Hepatocyte (in vitro differentiated cells): ENCODE results near the gene NCOA3. TPM values are rescaled to one million over a fixed set of nuclear protein-coding genes. Genes with fewer than 3 reads are reported as not detected.

Experiments used
- DNase-seq: peaks from one replicate; pipeline ENCODE4 v3.0.0-alpha.2; 2016; ENCODE audit warnings: low spot score
- H2AFZ ChIP-seq: fragments of 200-600 bp; sonication (generic); 2 replicates; pipeline ENCODE4 v1.6.0; 2016; ENCODE audit warnings: antibody characterized with exemption, mild to moderate bottlenecking
- H3K27ac ChIP-seq: fragments of 200-600 bp; sonication (generic); 2 replicates; pipeline ENCODE4 v1.5.1; 2016; ENCODE audit warnings: mild to moderate bottlenecking
- H3K27me3 ChIP-seq: fragments of 200-600 bp; sonication (generic); 2 replicates; pipeline ENCODE4 v1.6.1; 2016
- H3K36me3 ChIP-seq: fragments of 200-600 bp; sonication (generic); replicated peaks from 2 replicates; pipeline ENCODE4 v1.5.1; 2016; ENCODE audit warnings: low read depth; ENCODE audit not compliant: insufficient read depth
- H3K4me1 ChIP-seq: fragments of 200-600 bp; sonication (generic); 2 replicates; pipeline ENCODE4 v1.5.1; 2016; ENCODE audit warnings: mild to moderate bottlenecking, moderate library complexity; ENCODE audit not compliant: insufficient read depth
- H3K4me2 ChIP-seq: fragments of 200-600 bp; sonication (generic); 2 replicates; pipeline ENCODE4 v1.6.0; 2016
- H3K4me3 ChIP-seq: fragments of 200-600 bp; sonication (generic); 2 replicates; pipeline ENCODE4 v1.5.1; 2016; ENCODE audit warnings: mild to moderate bottlenecking
- H3K79me2 ChIP-seq: fragments of 200-600 bp; sonication (generic); 2 replicates; pipeline ENCODE4 v1.6.0; 2017; ENCODE audit warnings: mild to moderate bottlenecking
- H3K9me2 ChIP-seq: fragments of 200-600 bp; sonication (generic); replicated peaks from 2 replicates; pipeline ENCODE4 v1.6.0; 2017; ENCODE audit warnings: mild to moderate bottlenecking; ENCODE audit not compliant: insufficient read depth
- H3K9me3 ChIP-seq: fragments of 200-600 bp; sonication (generic); 2 replicates; pipeline ENCODE4 v1.5.1; 2016; ENCODE audit warnings: low read depth, mild to moderate bottlenecking
- H4K20me1 ChIP-seq: fragments of 200-600 bp; sonication (generic); 2 replicates; pipeline ENCODE4 v1.6.0; 2016; ENCODE audit warnings: mild to moderate bottlenecking; ENCODE audit not compliant: insufficient read depth, poor library complexity, severe bottlenecking
- CTCF ChIP-seq: fragments of 200-600 bp; sonication (generic); IDR thresholded peaks from 2 replicates; pipeline ENCODE4 v1.5.1; 2016; ENCODE audit warnings: antibody characterized with exemption, mild to moderate bottlenecking; ENCODE audit not compliant: poor library complexity
- EZH2 ChIP-seq: fragments of 200-600 bp; sonication (generic); IDR thresholded peaks from 2 replicates; pipeline ENCODE4 v1.6.1; 2016; ENCODE audit warnings: antibody characterized with exemption, mild to moderate bottlenecking, borderline replicate concordance
- EZH2phosphoT487 ChIP-seq: fragments of 200-600 bp; sonication (generic); IDR thresholded peaks from one replicate; pipeline ENCODE4 v1.6.1; 2018; ENCODE audit warnings: antibody characterized with exemption, mild to moderate bottlenecking, low read depth, moderate library complexity; ENCODE audit not compliant: unreplicated experiment, severe bottlenecking
- WGBS: methylation state at CpG from one replicate; pipeline ENCODE4 v1.1.6; 2016; ENCODE audit warnings: low lambda C conversion rate; ENCODE audit errors: missing lambda C conversion rate; 5-methylcytosine and 5-hydroxymethylcytosine counted together
- polyA plus RNA-seq: library from polyadenylated mRNA; unstranded; fragments of >200 nt; fragmentation: Nextera tagmentation; extraction: Ambion mirVana; gene quantifications from 2 replicates; pipeline ENCODE4 v1.2.1, GENCODE V29; 2016
- total RNA-seq: library from RNA; depleted of rRNA; stranded (reverse); fragments of >200 nt; gene quantifications from 2 replicates; pipeline ENCODE4 v1.2.3, GENCODE V29; 2014

NCOA3 gene
- total and polyA plus RNA-seq, 2 experiments from 2014 or later: 12.7 to 28.6 TPM

- TF ChIP-seq EZH2 (no peak), CTCF (no peak), EZH2phosphoT487 (no peak)
These were observed 26.2 kb upstream of the NCOA3 start for GRCh38 chr20:47475419-47476044.

GRCh38 chr20:47476452-47476851 is 25.2 kb upstream of the NCOA3 start:
- Histone ChIP-seq H3K27ac (no peak overlapping the region), H3K27me3 (no peaks in the 10 kb centered on the region), H3K36me3 (no peaks in the 10 kb centered on the region), H3K9me2 (no peaks in the 10 kb centered on the region), H2AFZ (no peak overlapping the region), H3K9me3 (no peaks in the 10 kb centered on the region), H4K20me1 (no peaks in the 10 kb centered on the region), H3K4me2 (no peak overlapping the region), H3K4me1 (no peaks in the 10 kb centered on the region), H3K79me2 (no peaks in the 10 kb centered on the region), H3K4me3 (no peak overlapping the region)
- no peak for TF ChIP-seq EZH2phosphoT487
- TF ChIP-seq CTCF: no peak
- no peak for TF ChIP-seq EZH2
- 97% methylated on average over 2 of the region's 2 CpGs for WGBS
- DNase-seq: no peak

More at GRCh38 chr20:47475419-47476044, 26.2 kb upstream of the NCOA3 start:
- DNase-seq: no peak
- Histone ChIP-seq H4K20me1 (no peaks in the 10 kb centered on the region), H2AFZ (no peak overlapping the region), H3K27ac (no peak overlapping the region), H3K9me3 (no peaks in the 10 kb centered on the region), H3K4me2 (no peak overlapping the region), H3K9me2 (no peaks in the 10 kb centered on the region), H3K4me3 (no peak overlapping the region), H3K79me2 (no peaks in the 10 kb centered on the region), H3K4me1 (no peaks in the 10 kb centered on the region), H3K36me3 (no peaks in the 10 kb centered on the region), H3K27me3 (no peaks in the 10 kb centered on the region)
- WGBS: 92% methylated on average over 4 of the region's 4 CpGs

GRCh38 chr20:47479093-47479492 is 22.6 kb upstream of the NCOA3 start:
- Histone ChIP-seq H4K20me1 (no peaks in the 10 kb centered on the region), H3K4me1 (no peaks in the 10 kb centered on the region), H3K36me3 (no peaks in the 10 kb centered on the region), H3K9me2 (no peaks in the 10 kb centered on the region), H3K79me2 (no peaks in the 10 kb centered on the region), H2AFZ (no peak overlapping the region), H3K4me2 (no peak overlapping the region), H3K27me3 (no peaks in the 10 kb centered on the region), H3K27ac (no peak overlapping the region), H3K4me3 (no peak overlapping the region), H3K9me3 (no peaks in the 10 kb centered on the region)
- DNase-seq: no peak
- no peak for TF ChIP-seq CTCF
- no peak for TF ChIP-seq EZH2
- TF ChIP-seq EZH2phosphoT487: no peak
- WGBS: 88% methylated on average over 4 of the region's 4 CpGs

GRCh38 chr20:47479506-47479905 is 22.2 kb upstream of the NCOA3 start:
- no peak overlapping the region for H2AFZ ChIP-seq
- H3K9me2 ChIP-seq: no peaks in the 10 kb centered on the region
- H3K4me1 ChIP-seq: no peaks in the 10 kb centered on the region
- DNase-seq: no peak
- no peaks in the 10 kb centered on the region for H3K27me3 ChIP-seq
- no peak overlapping the region for H3K27ac ChIP-seq
- no peak overlapping the region for H3K4me2 ChIP-seq
- no peaks in the 10 kb centered on the region for H3K36me3 ChIP-seq
- H4K20me1 ChIP-seq: no peaks in the 10 kb centered on the region
- H3K4me3 ChIP-seq: no peak overlapping the region
- H3K79me2 ChIP-seq: no peaks in the 10 kb centered on the region
- TF ChIP-seq EZH2phosphoT487: no peak
- TF ChIP-seq EZH2: no peak
- TF ChIP-seq CTCF: no peak
- no peaks in the 10 kb centered on the region for H3K9me3 ChIP-seq
